ENCODE data around the gene FMN2. TPM values are rescaled to one million over a fixed set of nuclear protein-coding genes. Genes with fewer than 3 reads are reported as not detected.

The FMN2 gene
- total RNA-seq, 1 donor = 35.0 TPM

DNA sequence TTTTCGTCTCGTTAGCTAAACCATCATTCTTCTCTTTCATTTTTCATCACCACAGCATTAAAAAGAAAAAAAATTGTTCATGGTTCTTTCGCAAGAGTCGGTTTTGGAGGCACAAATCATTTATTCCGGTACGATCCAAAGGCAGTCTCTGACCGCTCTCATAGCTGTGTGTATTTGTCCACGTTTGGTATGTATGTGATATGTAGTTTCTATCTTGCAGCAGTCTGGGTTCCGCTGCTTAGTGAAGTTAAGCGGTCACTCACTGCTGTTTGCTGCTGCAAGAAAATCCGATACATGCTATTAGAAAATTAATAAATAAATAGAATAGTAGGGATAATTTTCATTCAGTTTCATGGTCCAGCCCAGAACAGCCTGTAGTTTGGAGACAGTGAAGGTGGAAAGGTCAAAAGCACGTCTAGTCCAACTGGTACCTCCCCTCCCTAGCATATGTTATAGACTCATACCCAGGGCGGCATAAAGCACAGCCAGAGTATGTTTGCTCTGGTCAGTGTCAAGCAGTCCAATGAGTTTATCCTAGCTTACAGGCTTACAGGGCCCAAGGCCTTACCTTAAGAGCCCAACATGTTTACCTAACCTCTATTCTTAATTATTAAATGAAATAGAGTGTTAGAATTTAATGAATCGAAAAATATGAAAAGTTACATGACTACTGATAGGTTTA, 2.5 kb downstream of the FMN2 start:
- TF ChIP-seq, protein P1, sequence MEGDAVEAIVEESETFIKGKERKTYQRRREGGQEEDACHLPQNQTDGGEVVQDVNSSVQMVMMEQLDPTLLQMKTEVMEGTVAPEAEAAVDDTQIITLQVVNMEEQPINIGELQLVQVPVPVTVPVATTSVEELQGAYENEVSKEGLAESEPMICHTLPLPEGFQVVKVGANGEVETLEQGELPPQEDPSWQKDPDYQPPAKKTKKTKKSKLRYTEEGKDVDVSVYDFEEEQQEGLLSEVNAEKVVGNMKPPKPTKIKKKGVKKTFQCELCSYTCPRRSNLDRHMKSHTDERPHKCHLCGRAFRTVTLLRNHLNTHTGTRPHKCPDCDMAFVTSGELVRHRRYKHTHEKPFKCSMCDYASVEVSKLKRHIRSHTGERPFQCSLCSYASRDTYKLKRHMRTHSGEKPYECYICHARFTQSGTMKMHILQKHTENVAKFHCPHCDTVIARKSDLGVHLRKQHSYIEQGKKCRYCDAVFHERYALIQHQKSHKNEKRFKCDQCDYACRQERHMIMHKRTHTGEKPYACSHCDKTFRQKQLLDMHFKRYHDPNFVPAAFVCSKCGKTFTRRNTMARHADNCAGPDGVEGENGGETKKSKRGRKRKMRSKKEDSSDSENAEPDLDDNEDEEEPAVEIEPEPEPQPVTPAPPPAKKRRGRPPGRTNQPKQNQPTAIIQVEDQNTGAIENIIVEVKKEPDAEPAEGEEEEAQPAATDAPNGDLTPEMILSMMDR (IDR thresholded peaks at IDR 0.05; ENCODE audit: insufficient read depth, low read depth, low read length) = no peak
- DNase-seq (ENCODE audit: low read depth) = no peak
- peak overlapping the region; percentile 61 for H3K4me3 ChIP-seq (ENCODE audit: low read depth, low read length)

DNA sequence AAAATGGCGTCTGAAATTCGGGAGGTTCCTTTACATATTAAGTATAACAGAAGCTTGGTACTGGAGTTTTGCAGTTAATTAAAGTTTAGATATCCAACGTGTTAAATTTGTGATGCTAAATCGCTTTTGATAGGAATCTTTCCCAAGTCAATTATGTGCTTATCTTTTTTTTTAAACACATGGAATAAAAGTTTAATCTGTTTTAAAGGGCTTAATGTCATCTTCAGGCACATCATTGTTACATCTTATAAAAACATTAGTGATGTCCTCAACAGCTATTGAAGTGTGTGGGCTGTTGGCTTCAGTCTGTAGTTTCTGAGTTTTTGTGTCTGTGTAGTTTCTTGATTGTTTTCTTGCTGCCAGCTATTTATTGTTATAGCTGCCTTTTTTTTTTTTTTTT, 5.3 kb downstream of the FMN2 start:
- TF ChIP-seq, protein P1 (IDR thresholded peaks at IDR 0.05; ENCODE audit: insufficient read depth, low read depth, low read length) = no peak
- no peak overlapping the region for H3K4me3 ChIP-seq (ENCODE audit: low read depth, low read length)
- no peak for DNase-seq (ENCODE audit: low read depth)

DNA sequence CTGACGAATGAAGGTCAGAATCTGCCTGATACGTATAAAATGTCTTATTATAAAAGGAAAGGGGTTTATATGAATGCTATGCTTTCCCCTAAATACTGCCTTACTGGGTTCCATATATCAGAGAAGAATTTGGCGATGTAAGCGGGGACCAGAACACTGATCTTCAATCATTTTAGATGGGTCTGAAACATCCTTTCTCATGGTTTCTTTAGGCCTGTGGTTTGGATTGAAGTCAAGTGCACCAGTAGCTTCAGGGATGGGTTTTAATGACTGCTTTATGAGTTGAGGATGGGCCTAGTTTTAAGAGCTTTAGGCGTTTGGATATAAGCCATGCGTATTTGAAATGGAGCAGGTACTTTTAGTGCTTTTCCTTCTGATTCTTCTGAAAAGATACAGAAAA, 6.9 kb downstream of the FMN2 start:
- no peak overlapping the region for H3K4me3 ChIP-seq (ENCODE audit: low read depth, low read length)
- TF ChIP-seq, protein P1 (IDR thresholded peaks at IDR 0.05; ENCODE audit: insufficient read depth, low read depth, low read length) = no peak
- no peak for DNase-seq (ENCODE audit: low read depth)

DNA sequence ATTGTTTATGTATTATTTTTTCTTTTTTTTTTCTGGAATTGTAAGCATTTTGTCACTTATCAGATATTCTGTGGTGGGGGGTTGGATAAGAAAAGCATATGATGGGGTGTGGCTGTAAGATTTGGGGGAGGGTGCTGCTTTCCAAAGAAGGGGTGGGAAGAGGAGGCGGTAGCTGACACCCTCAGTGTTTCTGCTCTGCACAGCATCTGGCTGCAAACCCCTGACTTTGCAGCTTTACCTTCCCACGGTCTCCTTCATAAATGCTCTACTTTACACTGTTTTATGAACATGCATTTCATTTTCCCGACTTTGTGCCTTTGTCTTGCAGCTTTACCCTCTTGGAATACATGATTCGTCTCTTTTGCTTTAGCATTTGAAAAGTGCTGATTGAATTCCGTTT, 7.6 kb downstream of the FMN2 start:
- no peak overlapping the region for H3K4me3 ChIP-seq (ENCODE audit: low read depth, low read length)
- TF ChIP-seq, protein P1 (IDR thresholded peaks at IDR 0.05; ENCODE audit: insufficient read depth, low read depth, low read length) = no peak
- DNase-seq (ENCODE audit: low read depth) = peak; percentile 10

DNA sequence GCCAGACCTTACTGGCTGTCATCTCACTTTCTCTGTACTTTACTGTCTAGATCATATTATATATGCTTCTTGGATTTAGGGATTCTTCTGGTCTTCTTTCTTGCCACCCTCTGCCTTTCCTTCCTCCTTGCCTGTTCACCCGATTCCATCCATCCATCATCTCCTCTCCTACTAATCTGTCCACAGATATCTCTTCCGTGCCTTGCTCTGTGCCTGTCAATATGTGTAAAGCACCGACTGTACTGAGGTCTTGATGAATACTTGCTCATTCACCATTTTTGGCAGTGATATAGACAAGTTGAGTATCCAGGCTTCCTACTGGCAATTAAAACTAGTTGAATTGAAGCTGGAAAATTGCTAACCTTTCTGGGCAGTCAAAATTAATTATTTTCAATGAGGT, 8.1 kb downstream of the FMN2 start:
- H3K4me3 ChIP-seq (ENCODE audit: low read depth, low read length) = no peak overlapping the region
- no peak for DNase-seq (ENCODE audit: low read depth)
- TF ChIP-seq, protein P1 (IDR thresholded peaks at IDR 0.05; ENCODE audit: insufficient read depth, low read depth, low read length) = no peak

DNA sequence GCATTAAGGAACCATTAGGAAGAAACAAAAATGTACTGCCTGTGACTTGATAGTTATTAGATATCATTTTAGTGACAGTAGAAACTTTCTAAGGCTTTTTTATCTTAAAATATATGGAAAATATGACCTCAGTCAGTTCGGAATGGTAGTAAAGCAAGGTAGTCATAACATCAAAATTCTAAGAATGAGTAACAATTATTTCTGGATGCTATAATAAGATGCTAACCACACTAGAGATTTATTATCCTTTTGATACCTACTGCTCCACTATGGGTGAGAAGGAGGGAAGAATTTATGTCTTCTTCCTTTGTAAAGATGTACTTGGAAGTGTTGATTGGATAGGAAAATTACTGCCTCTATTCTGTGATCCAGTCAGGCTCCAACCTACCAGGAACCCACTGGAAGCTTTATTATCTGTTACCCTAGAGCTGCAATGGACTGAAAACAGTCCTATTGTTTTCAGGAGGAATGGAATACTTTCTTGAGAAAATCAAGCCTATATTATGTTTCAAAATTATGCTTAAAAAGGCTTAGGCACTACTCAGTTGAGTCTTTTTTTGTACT, 8.8 kb downstream of the FMN2 start:
- TF ChIP-seq, protein P1 (IDR thresholded peaks at IDR 0.05; ENCODE audit: insufficient read depth, low read depth, low read length) = no peak
- DNase-seq (ENCODE audit: low read depth) = peak; percentile 21
- H3K4me3 ChIP-seq (ENCODE audit: low read depth, low read length) = no peak overlapping the region

DNA sequence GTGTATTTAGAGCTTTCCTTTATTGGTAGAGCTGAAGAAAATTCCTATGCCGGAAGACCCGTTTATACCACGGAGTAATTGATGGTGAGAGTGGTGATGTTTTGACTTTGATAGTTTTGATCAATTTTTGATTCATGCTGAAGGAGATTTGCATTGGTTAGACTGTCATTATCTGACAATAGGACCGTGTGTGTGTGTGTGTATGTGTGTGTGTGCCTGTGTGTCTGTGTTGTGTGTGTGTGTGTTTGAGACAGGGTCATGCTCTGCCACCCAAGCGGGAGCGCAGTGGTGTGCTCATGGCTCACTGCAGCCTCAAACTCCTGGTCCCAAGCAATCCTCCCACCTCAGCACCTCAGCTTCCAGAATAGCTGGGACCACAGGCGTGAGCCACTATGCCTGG, 9.6 kb downstream of the FMN2 start:
- no peak overlapping the region for H3K4me3 ChIP-seq (ENCODE audit: low read depth, low read length)
- DNase-seq (ENCODE audit: low read depth) = no peak

More for the DNA sequence above, 9.6 kb downstream of the FMN2 start:
- TF ChIP-seq, protein P1 (IDR thresholded peaks at IDR 0.05; ENCODE audit: insufficient read depth, low read depth, low read length) = no peak

All from fibroblast of villous mesenchyme (primary cell).